Lower leg skin (tissue), 3 donors: ENCODE results near the gene TSEN54.

ENCODE experiments used
- POLR2A ChIP-seq, 2 donors: fragments of 450-650 bp; IDR thresholded peaks; one replicate each; pipeline ENCODE4 v1.6.1; 2016 to 2017; ENCODE audit warnings: antibody characterized with exemption in 2 of 2, mild to moderate bottlenecking in 1 of 2, moderate library complexity in 1 of 2
- TF ChIP-seq, protein P1 (sequence below), 3 donors: fragments of 450-650 bp; IDR thresholded peaks; one replicate each; pipeline ENCODE4 v1.5.1; 2016; ENCODE audit warnings: antibody characterized with exemption in 3 of 3, mild to moderate bottlenecking in 3 of 3, moderate library complexity in 2 of 3

DNA sequence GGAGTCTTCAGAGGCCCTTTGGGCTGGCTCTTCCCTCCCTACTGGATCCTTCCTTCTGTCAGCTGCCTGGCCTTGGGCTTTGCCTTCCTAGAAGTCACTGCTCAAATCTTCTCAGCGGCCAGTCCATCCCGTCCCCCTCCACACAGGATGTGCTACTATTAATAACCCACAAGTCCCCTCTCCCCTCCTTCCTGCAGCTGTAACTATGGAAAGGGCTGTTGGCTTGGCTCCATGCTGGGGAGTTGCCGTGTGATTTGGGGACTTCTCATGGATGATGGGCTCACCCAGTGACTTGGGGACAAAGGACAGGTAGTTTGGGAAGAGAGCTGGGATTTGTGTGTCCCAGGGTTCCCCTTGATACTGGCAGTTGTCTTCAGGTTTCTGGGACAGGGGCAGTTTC is 40.5 kb upstream of the TSEN54 start:
- TF ChIP-seq POLR2A (IDR thresholded peaks at IDR 0.05) = no peak
- TF ChIP-seq, protein P1, sequence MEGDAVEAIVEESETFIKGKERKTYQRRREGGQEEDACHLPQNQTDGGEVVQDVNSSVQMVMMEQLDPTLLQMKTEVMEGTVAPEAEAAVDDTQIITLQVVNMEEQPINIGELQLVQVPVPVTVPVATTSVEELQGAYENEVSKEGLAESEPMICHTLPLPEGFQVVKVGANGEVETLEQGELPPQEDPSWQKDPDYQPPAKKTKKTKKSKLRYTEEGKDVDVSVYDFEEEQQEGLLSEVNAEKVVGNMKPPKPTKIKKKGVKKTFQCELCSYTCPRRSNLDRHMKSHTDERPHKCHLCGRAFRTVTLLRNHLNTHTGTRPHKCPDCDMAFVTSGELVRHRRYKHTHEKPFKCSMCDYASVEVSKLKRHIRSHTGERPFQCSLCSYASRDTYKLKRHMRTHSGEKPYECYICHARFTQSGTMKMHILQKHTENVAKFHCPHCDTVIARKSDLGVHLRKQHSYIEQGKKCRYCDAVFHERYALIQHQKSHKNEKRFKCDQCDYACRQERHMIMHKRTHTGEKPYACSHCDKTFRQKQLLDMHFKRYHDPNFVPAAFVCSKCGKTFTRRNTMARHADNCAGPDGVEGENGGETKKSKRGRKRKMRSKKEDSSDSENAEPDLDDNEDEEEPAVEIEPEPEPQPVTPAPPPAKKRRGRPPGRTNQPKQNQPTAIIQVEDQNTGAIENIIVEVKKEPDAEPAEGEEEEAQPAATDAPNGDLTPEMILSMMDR (IDR thresholded peaks at IDR 0.05) = no peak
